Neutrophil (primary cell): ENCODE results near the gene PRKG1.

Experiments used
- H3K27ac ChIP-seq: fragments of 200-600 bp; sonication (generic); 2 replicates; pipeline ENCODE4 v1.5.1; 2016; ENCODE audit warnings: mild to moderate bottlenecking, moderate library complexity
- H3K27me3 ChIP-seq: fragments of 200-600 bp; sonication (generic); 2 replicates; pipeline ENCODE4 v1.6.0; 2016; ENCODE audit warnings: mild to moderate bottlenecking
- H3K36me3 ChIP-seq: fragments of 200-600 bp; sonication (generic); 2 replicates; pipeline ENCODE4 v1.5.1; 2017
- H3K4me1 ChIP-seq, 2 experiments: fragments of 200-600 bp in 1 of 2; sonication (generic) in 1 of 2; 1 replicate in 1 of 2; 2 replicates in 1 of 2; pipeline versions ENCODE4 v1.5.1 to v1.6.1; 2013 to 2016; ENCODE audit warnings: low read depth in 1 of 2, low read length in 1 of 2, mild to moderate bottlenecking in 1 of 2, moderate library complexity in 1 of 2; ENCODE audit not compliant: control insufficient read depth in 1 of 2, insufficient read depth in 1 of 2
- H3K4me3 ChIP-seq, 2 experiments: fragments of 200-600 bp in 1 of 2; sonication (generic) in 1 of 2; 1 replicate in 1 of 2; 2 replicates in 1 of 2; pipeline ENCODE4 v1.5.1; 2013 to 2016; ENCODE audit warnings: low read depth in 1 of 2, low read length in 1 of 2, mild to moderate bottlenecking in 1 of 2, moderate library complexity in 1 of 2
- H3K9me3 ChIP-seq: fragments of 200-600 bp; sonication (generic); 2 replicates; pipeline ENCODE4 v1.5.1; 2016
- CTCF ChIP-seq: fragments of 200-600 bp; sonication (generic); IDR thresholded peaks from 2 replicates; pipeline ENCODE4 v1.5.1; 2016; ENCODE audit warnings: antibody characterized with exemption

Gene PRKG1

DNA sequence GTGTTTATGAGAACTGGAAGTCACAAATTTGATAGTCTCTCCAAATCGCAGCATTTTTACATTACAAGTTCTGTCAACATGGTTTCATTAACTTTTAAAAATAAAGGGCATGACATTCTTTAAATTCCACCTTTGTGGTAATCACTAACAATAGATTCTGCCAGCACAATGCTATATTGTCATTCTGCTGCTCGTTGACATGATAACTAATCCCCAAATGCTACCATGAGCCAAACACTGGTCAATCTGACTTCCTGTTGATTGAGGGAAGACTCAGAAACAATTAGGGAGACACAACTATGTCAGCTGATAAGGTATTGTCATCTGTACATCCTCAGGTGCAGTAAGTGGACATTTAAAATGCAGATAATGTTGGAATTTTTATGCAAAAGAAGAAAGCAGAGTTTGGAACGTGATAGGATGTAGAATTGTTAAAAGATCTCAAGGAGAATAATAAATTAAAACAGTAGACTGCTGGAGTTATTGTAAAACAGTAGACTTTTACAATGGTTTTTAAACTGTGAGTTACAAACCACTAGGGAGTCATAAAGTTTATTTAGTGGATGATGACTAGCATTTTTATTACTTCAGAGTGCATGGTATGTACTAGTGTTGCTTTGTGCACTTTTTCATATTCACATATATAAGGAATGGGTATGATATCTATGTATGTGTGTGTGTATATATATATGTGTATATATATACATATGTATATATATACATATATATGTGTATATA is 1113.4 kb downstream of the PRKG1 start:
- H3K9me3 ChIP-seq: no peaks in the 10 kb centered on the region
- no peaks in the 10 kb centered on the region for H3K4me1 ChIP-seq
- no peak overlapping the region for H3K4me3 ChIP-seq
- H3K27me3 ChIP-seq: no peaks in the 10 kb centered on the region
- TF ChIP-seq CTCF: no peak
- no peaks in the 10 kb centered on the region for H3K36me3 ChIP-seq
- no peak overlapping the region for H3K27ac ChIP-seq

- Histone ChIP-seq H3K4me1 (no peaks in the 10 kb centered on the region), H3K36me3 (no peaks in the 10 kb centered on the region), H3K27ac (no peak overlapping the region), H3K27me3 (no peaks in the 10 kb centered on the region), H3K4me3 (no peak overlapping the region), H3K9me3 (no peaks in the 10 kb centered on the region)
- no peak for TF ChIP-seq CTCF
These were observed 1116.8 kb downstream of the PRKG1 start for GRCh38 chr10:52191049-52191448.

DNA sequence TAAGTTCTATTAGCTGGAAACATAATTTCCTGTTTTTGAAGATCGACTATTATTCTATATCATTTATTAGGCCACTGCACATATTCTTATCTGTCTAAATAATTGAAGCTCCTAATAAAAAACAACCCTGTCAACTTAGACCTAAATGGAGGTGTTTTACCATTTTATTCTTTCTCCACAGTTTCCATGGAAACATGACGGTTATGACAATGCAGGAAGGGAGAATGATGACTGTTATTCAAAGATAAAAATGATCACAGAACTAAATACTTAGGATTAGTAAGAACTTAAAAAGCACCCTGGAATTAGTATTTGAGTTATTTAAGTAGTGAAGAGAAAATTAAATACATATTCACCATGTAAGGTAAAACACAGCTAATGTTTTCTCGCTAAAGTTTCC is 1119.9 kb downstream of the PRKG1 start:
- TF ChIP-seq CTCF: no peak
- no peak overlapping the region for H3K4me3 ChIP-seq

GRCh38 chr10:52194716-52195115 is 1120.4 kb downstream of the PRKG1 start:
- no peaks in the 10 kb centered on the region for H3K9me3 ChIP-seq
- no peak for TF ChIP-seq CTCF
- no peaks in the 10 kb centered on the region for H3K27me3 ChIP-seq
- no peaks in the 10 kb centered on the region for H3K4me1 ChIP-seq
- H3K27ac ChIP-seq: no peak overlapping the region
- no peak overlapping the region for H3K4me3 ChIP-seq
- no peaks in the 10 kb centered on the region for H3K36me3 ChIP-seq

More for the DNA sequence above, 1119.9 kb downstream of the PRKG1 start:
- Histone ChIP-seq H3K4me1 (no peaks in the 10 kb centered on the region), H3K9me3 (no peaks in the 10 kb centered on the region), H3K27me3 (no peaks in the 10 kb centered on the region), H3K27ac (no peak overlapping the region), H3K36me3 (no peaks in the 10 kb centered on the region)

DNA sequence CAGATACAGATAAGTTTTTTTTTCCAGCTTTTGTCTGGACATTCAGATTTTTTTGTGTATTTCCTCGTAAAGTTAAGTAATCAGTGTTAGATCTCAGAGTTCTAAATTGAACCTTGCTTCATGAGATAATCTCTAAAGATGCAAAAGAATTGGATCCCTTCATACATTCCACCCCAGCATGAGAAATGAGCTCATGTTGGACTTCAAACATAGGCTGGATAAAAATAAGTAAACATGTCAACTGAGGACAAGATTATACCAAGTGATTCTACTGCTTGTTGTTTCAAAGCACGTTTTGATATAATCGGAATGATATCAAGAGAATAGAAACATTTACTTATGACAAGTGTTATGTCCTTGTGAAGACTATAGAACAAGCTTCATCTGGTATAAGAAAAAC is 1122.8 kb downstream of the PRKG1 start:
- Histone ChIP-seq H3K36me3 (no peaks in the 10 kb centered on the region), H3K27ac (no peak overlapping the region), H3K27me3 (no peaks in the 10 kb centered on the region), H3K9me3 (no peaks in the 10 kb centered on the region), H3K4me1 (no peaks in the 10 kb centered on the region), H3K4me3 (no peak overlapping the region)
- no peak for TF ChIP-seq CTCF
